Type B pancreatic cell (in vitro differentiated cells): ENCODE data around the gene GZF1. TPM values are rescaled to one million over a fixed set of nuclear protein-coding genes. Genes with fewer than 3 reads are reported as not detected.

ENCODE experiments used
- DNase-seq: peaks from one replicate; pipeline ENCODE4 v3.0.0; 2021; ENCODE audit warnings: mixed read lengths; ENCODE audit not compliant: unreplicated experiment; ENCODE audit errors: extremely low spot score
- H3K27ac Mint-ChIP-seq: 2 replicates; pipeline ENCODE4 v1.8.0; 2021; ENCODE audit warnings: mild to moderate bottlenecking, mixed read lengths
- H3K27me3 Mint-ChIP-seq: 2 replicates; pipeline ENCODE4 v1.8.0; 2021; ENCODE audit warnings: mixed read lengths
- H3K36me3 Mint-ChIP-seq: 2 replicates; pipeline ENCODE4 v1.8.0; 2021; ENCODE audit warnings: mixed read lengths
- H3K4me1 Mint-ChIP-seq: one replicate; pipeline ENCODE4 v1.8.0; 2021; ENCODE audit warnings: mixed read lengths; ENCODE audit not compliant: unreplicated experiment
- H3K4me3 Mint-ChIP-seq: 2 replicates; pipeline ENCODE4 v1.8.0; 2021; ENCODE audit warnings: mild to moderate bottlenecking, mixed read lengths
- H3K9me3 Mint-ChIP-seq: 2 replicates; pipeline ENCODE4 v1.8.0; 2021; ENCODE audit warnings: mixed read lengths
- total RNA-seq: library from RNA; stranded (reverse); gene quantifications from 2 replicates; pipeline ENCODE4 v1.2.1, GENCODE V29; 2021; ENCODE audit warnings: low replicate concordance
- TF ChIP-seq, protein P1 (sequence below): fragments of 200-600 bp; sonication (generic); conservative IDR thresholded peaks from 2 replicates; pipeline ENCODE4 v1.5.0; 2021; ENCODE audit warnings: antibody characterized with exemption, mild to moderate bottlenecking

GZF1 gene
- total RNA-seq, 1 donor from 2014 or later: 13.4 TPM

DNA sequence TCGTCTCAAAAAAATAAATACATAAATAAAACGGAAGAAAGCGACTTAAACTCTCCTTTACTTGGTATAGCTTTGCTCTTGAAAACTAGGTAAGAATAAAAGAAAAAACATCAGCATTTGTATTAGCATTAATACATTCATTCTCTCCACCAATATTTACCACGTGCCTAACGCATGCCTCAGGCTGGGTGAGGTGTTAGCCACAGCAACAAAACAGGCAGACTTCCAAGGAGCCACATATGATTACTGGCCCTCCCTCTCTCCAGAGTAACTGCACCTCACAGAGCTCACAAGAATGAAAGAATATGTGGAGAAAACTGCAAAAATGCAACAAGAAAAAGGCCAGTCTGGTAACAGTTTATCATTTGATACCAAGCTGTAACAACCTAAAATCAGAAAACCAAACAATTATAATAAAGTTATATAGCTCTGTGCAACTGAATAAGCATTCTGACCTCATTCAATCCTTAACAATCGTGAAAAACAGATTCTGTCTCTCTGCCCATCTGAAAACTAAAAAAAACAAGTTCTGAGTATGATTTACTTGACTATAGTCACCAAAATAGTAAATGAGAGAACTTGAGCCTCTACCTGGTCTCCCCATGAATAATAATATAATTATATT is 54.1 kb downstream of the GZF1 start:
- no peak for DNase-seq
- TF ChIP-seq, protein P1, sequence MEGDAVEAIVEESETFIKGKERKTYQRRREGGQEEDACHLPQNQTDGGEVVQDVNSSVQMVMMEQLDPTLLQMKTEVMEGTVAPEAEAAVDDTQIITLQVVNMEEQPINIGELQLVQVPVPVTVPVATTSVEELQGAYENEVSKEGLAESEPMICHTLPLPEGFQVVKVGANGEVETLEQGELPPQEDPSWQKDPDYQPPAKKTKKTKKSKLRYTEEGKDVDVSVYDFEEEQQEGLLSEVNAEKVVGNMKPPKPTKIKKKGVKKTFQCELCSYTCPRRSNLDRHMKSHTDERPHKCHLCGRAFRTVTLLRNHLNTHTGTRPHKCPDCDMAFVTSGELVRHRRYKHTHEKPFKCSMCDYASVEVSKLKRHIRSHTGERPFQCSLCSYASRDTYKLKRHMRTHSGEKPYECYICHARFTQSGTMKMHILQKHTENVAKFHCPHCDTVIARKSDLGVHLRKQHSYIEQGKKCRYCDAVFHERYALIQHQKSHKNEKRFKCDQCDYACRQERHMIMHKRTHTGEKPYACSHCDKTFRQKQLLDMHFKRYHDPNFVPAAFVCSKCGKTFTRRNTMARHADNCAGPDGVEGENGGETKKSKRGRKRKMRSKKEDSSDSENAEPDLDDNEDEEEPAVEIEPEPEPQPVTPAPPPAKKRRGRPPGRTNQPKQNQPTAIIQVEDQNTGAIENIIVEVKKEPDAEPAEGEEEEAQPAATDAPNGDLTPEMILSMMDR: no peak
- Mint-ChIP-seq H3K36me3 (peaks cover 4% of the 10 kb centered on the region), H3K9me3 (no peaks in the 10 kb centered on the region), H3K27me3 (no peaks in the 10 kb centered on the region), H3K4me1 (peaks cover 29% of the 10 kb centered on the region), H3K4me3 (no peak overlapping the region), H3K27ac (peak overlapping the region; percentile 48)

DNA sequence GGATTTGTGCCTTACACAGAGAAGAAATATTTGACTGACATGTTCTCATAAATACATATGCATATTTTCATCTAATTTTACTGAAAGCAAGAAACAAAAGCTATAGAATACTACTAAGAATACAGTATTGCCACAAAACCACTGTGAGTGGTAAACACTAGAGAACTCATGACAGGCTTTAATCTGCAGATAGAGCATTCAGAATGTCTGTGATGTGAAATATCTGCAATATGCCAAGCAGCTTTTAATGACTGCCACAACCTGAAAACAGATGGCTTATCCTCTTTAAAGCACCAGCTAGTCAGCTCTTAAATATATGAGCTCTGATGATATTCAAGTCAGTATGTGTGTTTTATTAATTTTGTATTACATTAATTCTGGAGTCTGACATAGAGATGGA is 55.9 kb downstream of the GZF1 start:
- peaks cover 21% of the 10 kb centered on the region for H3K4me1 Mint-ChIP-seq
- DNase-seq: no peak
- H3K4me3 Mint-ChIP-seq: no peak overlapping the region
- TF ChIP-seq, protein P1: no peak
- no peak overlapping the region for H3K27ac Mint-ChIP-seq
- H3K36me3 Mint-ChIP-seq: peaks cover 4% of the 10 kb centered on the region
- no peaks in the 10 kb centered on the region for H3K27me3 Mint-ChIP-seq
- H3K9me3 Mint-ChIP-seq: no peaks in the 10 kb centered on the region

DNA sequence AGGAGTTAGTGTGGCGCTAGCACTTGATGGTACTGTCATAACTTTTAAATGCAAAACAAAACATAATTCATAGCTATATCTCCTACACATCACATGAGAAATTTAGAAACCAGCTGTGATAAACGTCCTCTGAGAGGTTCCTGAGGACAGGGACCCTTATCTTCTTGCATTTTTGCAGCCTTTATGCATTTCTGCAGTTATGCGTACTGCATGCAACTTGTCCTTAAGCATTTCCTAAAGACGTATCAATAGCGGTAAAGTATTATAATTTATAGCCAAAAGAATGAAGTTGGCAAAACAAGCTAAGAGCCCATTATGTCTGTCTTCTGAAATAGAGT is 57.6 kb downstream of the GZF1 start:
- no peak for DNase-seq
- Mint-ChIP-seq H3K4me3 (peak overlapping the region; percentile 85), H3K27me3 (no peaks in the 10 kb centered on the region), H3K4me1 (peaks cover 21% of the 10 kb centered on the region), H3K9me3 (no peaks in the 10 kb centered on the region), H3K36me3 (peaks cover 4% of the 10 kb centered on the region), H3K27ac (peak overlapping the region; percentile 91)
- TF ChIP-seq, protein P1: no peak

DNA sequence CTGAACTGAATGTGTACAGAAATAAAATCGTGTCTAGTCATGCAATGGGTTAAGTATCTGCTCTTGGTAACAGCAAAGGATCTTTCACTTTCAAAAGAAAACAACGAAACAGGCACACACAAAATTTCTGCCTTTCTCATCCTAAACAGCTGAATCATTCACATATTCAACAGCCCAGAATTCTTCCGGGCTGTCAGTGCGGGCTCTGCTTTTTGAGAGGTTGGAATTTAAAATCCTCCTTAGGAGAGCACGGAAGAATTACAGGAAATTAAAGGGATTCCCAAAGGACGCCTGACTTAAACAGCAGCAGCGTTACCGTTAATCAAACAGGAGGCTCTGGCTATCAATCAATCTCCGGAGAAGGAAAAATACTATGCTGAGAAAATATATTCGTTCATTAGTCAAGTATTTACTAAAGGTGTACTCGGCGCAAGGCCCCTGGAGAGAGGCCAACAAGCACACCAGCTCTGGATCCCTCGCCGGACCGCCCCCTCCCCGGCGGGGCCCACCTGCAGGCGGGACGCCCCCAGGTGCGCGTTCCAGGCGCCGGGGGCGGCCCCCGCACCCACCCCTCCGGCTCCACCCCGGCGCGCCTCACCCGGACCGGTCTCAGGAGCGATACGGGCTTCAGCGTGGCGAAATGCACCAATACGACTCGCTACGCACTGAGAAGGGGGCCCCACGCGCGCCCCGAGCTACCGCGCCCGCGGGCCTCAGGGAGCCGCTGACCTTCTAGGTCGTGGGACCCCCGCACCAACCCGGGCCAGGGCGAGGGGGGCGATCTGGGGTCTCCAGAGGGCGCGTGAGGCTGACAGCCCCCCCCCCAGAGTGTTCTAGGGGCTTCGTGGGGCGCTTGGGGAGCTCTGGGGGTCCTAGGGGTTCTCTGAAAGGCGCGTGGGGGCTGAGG is 58.3 kb downstream of the GZF1 start:
- H3K4me1 Mint-ChIP-seq: peaks cover 21% of the 10 kb centered on the region
- H3K4me3 Mint-ChIP-seq: peak overlapping the region; percentile 85
- peaks cover 4% of the 10 kb centered on the region for H3K36me3 Mint-ChIP-seq
- no peaks in the 10 kb centered on the region for H3K27me3 Mint-ChIP-seq
- H3K27ac Mint-ChIP-seq: peak overlapping the region; percentile 91
- no peak for DNase-seq
- no peaks in the 10 kb centered on the region for H3K9me3 Mint-ChIP-seq
- TF ChIP-seq, protein P1: no peak

DNA sequence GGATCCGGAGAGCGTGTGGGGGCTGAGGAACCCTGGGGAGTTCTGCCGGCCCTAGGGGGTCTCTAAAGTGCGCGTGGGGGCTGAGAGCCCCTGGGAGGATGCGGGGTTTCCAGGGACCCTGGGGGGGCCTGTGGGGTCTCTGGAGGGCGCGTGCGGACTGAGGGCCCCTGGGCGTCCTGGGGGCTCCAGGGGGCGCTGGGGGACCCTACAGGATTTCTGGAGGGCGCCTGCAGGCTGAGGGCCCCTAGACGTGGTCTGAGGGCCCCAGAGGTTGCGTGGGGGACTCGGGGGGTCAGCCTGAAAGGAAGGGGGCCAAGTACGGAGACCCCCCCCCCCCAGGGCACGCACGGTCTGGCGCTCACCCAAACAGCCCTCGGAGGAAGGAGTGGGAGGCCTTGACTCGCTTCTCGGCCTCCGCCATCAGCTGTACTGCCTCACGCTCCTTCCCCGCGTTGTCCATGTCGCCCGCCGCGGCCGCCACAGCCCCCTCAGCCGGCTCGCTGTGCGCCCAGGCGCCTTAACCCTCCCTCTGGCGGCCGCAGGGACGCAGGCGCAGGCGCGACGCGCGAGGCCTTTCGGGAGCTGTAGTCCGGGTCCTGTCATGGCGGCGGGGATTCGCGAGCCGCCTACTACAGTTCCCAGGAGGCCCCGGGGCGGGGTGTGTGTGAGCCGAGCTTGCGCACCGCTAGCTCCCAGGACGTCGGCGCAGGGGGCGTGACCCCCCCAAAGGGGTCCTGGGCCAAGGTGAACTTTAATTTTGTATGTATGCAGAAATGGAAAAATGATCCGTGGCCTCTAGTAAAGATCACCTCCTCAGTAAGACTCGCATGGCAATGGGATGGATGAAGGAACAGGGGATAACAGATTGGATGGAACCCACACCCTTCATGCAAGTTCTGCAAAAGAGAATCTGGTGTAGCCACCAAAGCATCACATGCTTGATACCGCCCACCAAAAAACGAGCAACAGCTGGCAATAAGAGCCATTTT is 59.3 kb downstream of the GZF1 start, which contains the start of gene NAPB:
NAPB (minus strand) TSS at position 546 of the 989 bp plus-strand sequence; CDS start at position 460, 86 bp downstream.
- TF ChIP-seq, protein P1: peak; percentile 69
- peak within 1 kb of the TSS; percentile 91 for H3K27ac Mint-ChIP-seq

More for the DNA sequence above, 59.3 kb downstream of the GZF1 start, which contains the start of gene NAPB:
- Mint-ChIP-seq H3K9me3 (no peaks in the 10 kb centered on the region), H3K4me3 (peak within 1 kb of the TSS; percentile 85), H3K4me1 (peaks cover 15% of the 10 kb centered on the region), H3K36me3 (no peaks in the 10 kb centered on the region), H3K27me3 (no peaks in the 10 kb centered on the region)
- peak; percentile 94 for DNase-seq
